Measurements from ENCODE around the gene ERF.
"Not testable (repeated sequence)": the region's sequence is repeated elsewhere in the genome, so short reads cannot be mapped to it uniquely, and the experiment has no call there.

DNA sequence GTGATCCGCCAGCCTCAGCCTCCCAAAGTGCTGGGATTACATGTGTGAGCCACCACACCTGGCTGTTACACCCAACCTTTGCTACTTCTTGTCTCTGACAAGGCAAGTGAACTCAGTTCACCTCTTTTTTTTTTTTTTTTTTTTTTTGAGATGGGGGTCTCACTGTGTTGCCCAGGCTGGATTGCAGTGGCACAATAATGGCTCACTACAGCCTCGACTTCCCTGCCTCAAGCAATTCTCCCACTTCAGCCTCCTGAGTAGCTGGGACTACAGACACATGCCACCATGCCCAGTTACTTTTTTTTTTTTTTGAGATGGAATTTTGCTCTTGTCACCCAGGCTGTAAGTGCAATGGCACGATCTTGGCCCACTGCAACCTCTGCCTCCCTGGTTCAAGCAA, 2.9 kb upstream of the ERF start:
- TF ChIP-seq, protein P1, sequence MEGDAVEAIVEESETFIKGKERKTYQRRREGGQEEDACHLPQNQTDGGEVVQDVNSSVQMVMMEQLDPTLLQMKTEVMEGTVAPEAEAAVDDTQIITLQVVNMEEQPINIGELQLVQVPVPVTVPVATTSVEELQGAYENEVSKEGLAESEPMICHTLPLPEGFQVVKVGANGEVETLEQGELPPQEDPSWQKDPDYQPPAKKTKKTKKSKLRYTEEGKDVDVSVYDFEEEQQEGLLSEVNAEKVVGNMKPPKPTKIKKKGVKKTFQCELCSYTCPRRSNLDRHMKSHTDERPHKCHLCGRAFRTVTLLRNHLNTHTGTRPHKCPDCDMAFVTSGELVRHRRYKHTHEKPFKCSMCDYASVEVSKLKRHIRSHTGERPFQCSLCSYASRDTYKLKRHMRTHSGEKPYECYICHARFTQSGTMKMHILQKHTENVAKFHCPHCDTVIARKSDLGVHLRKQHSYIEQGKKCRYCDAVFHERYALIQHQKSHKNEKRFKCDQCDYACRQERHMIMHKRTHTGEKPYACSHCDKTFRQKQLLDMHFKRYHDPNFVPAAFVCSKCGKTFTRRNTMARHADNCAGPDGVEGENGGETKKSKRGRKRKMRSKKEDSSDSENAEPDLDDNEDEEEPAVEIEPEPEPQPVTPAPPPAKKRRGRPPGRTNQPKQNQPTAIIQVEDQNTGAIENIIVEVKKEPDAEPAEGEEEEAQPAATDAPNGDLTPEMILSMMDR (IDR thresholded peaks at IDR 0.05 in 8 of 11, conservative IDR thresholded peaks at IDR 0.05 in 3 of 11), result not testable (repeated sequence)
- TF ChIP-seq POLR2AphosphoS5 (IDR thresholded peaks at IDR 0.05), result not testable (repeated sequence)

All from spleen (tissue), 7 donors.